Heart left ventricle (tissue), 13 donors: Measurements from ENCODE around the gene DIP2C.

Source experiments
- POLR2A ChIP-seq, 2 donors: fragments of 450-650 bp; IDR thresholded peaks; one replicate each; pipeline ENCODE4 v1.6.1; 2017; ENCODE audit warnings: antibody characterized with exemption in 2 of 2, mild to moderate bottlenecking in 2 of 2, moderate library complexity in 2 of 2
- TF ChIP-seq, protein P1 (sequence below), 12 donors: fragments of 200-600 bp; sonication (generic) in 4 of 12; IDR thresholded peaks; one replicate each; pipeline versions ENCODE4 v1.5.0 to v1.8.0; 2018 to 2022; ENCODE audit warnings: antibody characterized with exemption in 12 of 12, mild to moderate bottlenecking in 5 of 12
- donor health status: ischemic (EF 13 %, LVEDD 7.1; RV severe dilation, severe dysfunction).
- donor health status: DM: no; HTN: yes; CAD: no.
- donor health status: DM: no; HTN: no; CAD: no.
- donor health status: ischemic (EF 25% LVEDD 6.9; RV normal size, moderate dysfunction).
- donor health status: ischemic (EF 25% LVEDD 5.7; RV mildly dilated, moderate dysfunction).
- donor health status: ischemic (EF 35%, LVEDD 5.7; RV mildly dilated, moderate dysfunction).
- donor health status: nonischemic (EF 11% LVEDD 7.7; RV severe dilation, severe dysfunction).
- donor health status: DM: yes; HTN: yes; CAD: no.
- donor health status: PGD.
- donor health status: ischemic (EF 29% LVEDD 5.4; RV normal size, mild dysfunction).
- donor health status: nonischemic (EF 23%, LVEDD 6.1; RV moderate dilation, normal function).

- TF ChIP-seq, protein P1, sequence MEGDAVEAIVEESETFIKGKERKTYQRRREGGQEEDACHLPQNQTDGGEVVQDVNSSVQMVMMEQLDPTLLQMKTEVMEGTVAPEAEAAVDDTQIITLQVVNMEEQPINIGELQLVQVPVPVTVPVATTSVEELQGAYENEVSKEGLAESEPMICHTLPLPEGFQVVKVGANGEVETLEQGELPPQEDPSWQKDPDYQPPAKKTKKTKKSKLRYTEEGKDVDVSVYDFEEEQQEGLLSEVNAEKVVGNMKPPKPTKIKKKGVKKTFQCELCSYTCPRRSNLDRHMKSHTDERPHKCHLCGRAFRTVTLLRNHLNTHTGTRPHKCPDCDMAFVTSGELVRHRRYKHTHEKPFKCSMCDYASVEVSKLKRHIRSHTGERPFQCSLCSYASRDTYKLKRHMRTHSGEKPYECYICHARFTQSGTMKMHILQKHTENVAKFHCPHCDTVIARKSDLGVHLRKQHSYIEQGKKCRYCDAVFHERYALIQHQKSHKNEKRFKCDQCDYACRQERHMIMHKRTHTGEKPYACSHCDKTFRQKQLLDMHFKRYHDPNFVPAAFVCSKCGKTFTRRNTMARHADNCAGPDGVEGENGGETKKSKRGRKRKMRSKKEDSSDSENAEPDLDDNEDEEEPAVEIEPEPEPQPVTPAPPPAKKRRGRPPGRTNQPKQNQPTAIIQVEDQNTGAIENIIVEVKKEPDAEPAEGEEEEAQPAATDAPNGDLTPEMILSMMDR (IDR thresholded peaks at IDR 0.05) = no peak
- TF ChIP-seq POLR2A (IDR thresholded peaks at IDR 0.05) = no peak
These were observed 135.2 kb downstream of the DIP2C start for GRCh38 chr10:554182-554848.
